Transverse colon (tissue), 4 donors: ENCODE results near the gene REV3L. TPM values are rescaled to one million over a fixed set of nuclear protein-coding genes. Genes with fewer than 3 reads are reported as not detected.

Source experiments
- DNase-seq: peaks from one replicate; pipeline ENCODE4 v3.0.0-alpha.2; 2019
- H3K27ac ChIP-seq, 4 donors: fragments of 200-600 bp; sonication (generic); 2 replicates each; pipeline ENCODE4 v1.5.1; 2016 to 2018; ENCODE audit warnings: inconsistent platforms in 4 of 4
- H3K27me3 ChIP-seq: fragments of 200-600 bp; sonication (generic); 2 replicates; pipeline ENCODE4 v1.5.1; 2017; ENCODE audit warnings: inconsistent platforms
- H3K36me3 ChIP-seq, 4 donors: fragments of 200-600 bp; sonication (generic); 2 replicates each; pipeline ENCODE4 v1.5.1; 2017 to 2019; ENCODE audit warnings: inconsistent platforms in 4 of 4
- H3K4me1 ChIP-seq, 4 donors: fragments of 200-600 bp; sonication (generic); 2 replicates each; pipeline ENCODE4 v1.5.1; 2017 to 2020; ENCODE audit warnings: inconsistent platforms in 4 of 4
- H3K4me3 ChIP-seq, 4 donors: fragments of 200-600 bp; sonication (generic); 1 replicate in 1 of 4; 2 replicates in 3 of 4; pipeline versions ENCODE4 v1.5.1 to v1.6.1; 2017 to 2019; ENCODE audit warnings: inconsistent platforms in 4 of 4
- H3K9me3 ChIP-seq, 2 donors: fragments of 200-600 bp; sonication (generic); 2 replicates each; pipeline ENCODE4 v1.5.1; 2017 to 2019; ENCODE audit warnings: inconsistent platforms in 2 of 2
- CTCF ChIP-seq, 5 experiments: fragments of 200-600 bp in 3 of 5; fragments of 450-650 bp in 2 of 5; sonication (generic) in 3 of 5; IDR thresholded peaks; 1 replicate in 2 of 5; 2 replicates in 3 of 5; pipeline ENCODE4 v1.5.1; 2016 to 2017; ENCODE audit warnings: antibody characterized with exemption in 5 of 5, inconsistent platforms in 3 of 5, mild to moderate bottlenecking in 2 of 5, moderate library complexity in 1 of 5
- EP300 ChIP-seq: sonication (generic); formaldehyde crosslinking; IDR thresholded peaks from one replicate; pipeline ENCODE4 v1.6.1; 2017; ENCODE audit warnings: antibody characterized with exemption, low read depth
- POLR2A ChIP-seq: fragments of 450-650 bp; IDR thresholded peaks from one replicate; pipeline ENCODE4 v1.6.1; 2016; ENCODE audit warnings: antibody characterized with exemption, mild to moderate bottlenecking, moderate library complexity
- POLR2AphosphoS5 ChIP-seq, 3 donors: sonication (generic); formaldehyde crosslinking; IDR thresholded peaks; one replicate each; pipeline ENCODE4 v1.6.1; 2016; ENCODE audit warnings: antibody characterized with exemption in 3 of 3
- WGBS, 2 donors: methylation state at CpG; one replicate each; pipeline ENCODE4 v1.1.5; 2018; ENCODE audit warnings: low coverage in 1 of 2; 5-methylcytosine and 5-hydroxymethylcytosine counted together
- in situ Hi-C, 4 donors: fragments of 200-750 bp; cut with MboI; loops; one replicate each; pipeline versions ENCODE4 v1.15.0 to v1.15.1; 2017; ENCODE audit warnings: low sequenced_read_pairs in 3 of 4, low pct_ligation_motif_present in 1 of 4, low pct_unique_long_range_greater_than_20kb in 1 of 4
- intact Hi-C: fragments of 100-400 bp; cut with DNase I; formaldehyde crosslinking; loops from one replicate; pipeline ENCODE4 v1.15.1; 2023; ENCODE audit warnings: low total_unique reads
- total RNA-seq, 4 donors: library from RNA; depleted of rRNA; stranded (reverse); fragments of >200 nt; gene quantifications; one replicate each; pipeline ENCODE4 v1.1.0, GENCODE V29; 2016

Gene REV3L
- total RNA-seq, 4 donors from 2014 or later = 24.7 to 256 (median 34.7) TPM

GRCh38 chr6:111356551-111356950, 126.5 kb downstream of the REV3L start:
- no peaks in the 10 kb centered on the region for H3K9me3 ChIP-seq
- no peak for DNase-seq
- peaks cover 0 to 26% (median 13%) of the 10 kb centered on the region in 4 donors for H3K36me3 ChIP-seq
- H3K4me3 ChIP-seq = no peak overlapping the region
- no peaks in the 10 kb centered on the region for H3K27me3 ChIP-seq
- intact Hi-C loops (no loop called here), in situ Hi-C loops (loop anchor here in 1 of 4 donors (25.0 kb wide), 1 partner anchor 281 kb away; no protein-coding TSS in a partner anchor)
- no peak for TF ChIP-seq EP300
- TF ChIP-seq POLR2A = no peak
- no peak for TF ChIP-seq CTCF (IDR thresholded peaks at IDR 0.05)
- TF ChIP-seq POLR2AphosphoS5 (IDR thresholded peaks at IDR 0.05) = no peak
- H3K4me1 ChIP-seq = peaks cover 0 to 7% (median 0%) of the 10 kb centered on the region in 4 donors
- no peak overlapping the region for H3K27ac ChIP-seq
- 75 to 90% methylated on average over 1 of the region's 1 CpG for WGBS, 2 donors

GRCh38 chr6:111354758-111355555, 128.1 kb downstream of the REV3L start:
- no peak for DNase-seq
- H3K4me1 ChIP-seq = peaks cover 0 to 7% (median 0%) of the 10 kb centered on the region in 4 donors
- no peak overlapping the region for H3K4me3 ChIP-seq
- TF ChIP-seq POLR2AphosphoS5 (IDR thresholded peaks at IDR 0.05) (no peak), POLR2A (no peak), CTCF (IDR thresholded peaks at IDR 0.05) (no peak), EP300 (no peak)
- intact Hi-C loops = no loop called here
- H3K9me3 ChIP-seq = no peaks in the 10 kb centered on the region
- WGBS, 2 donors = 83 to 87% methylated on average over 3 of the region's 3 CpGs
- peaks cover 0 to 40% (median 20%) of the 10 kb centered on the region in 4 donors for H3K36me3 ChIP-seq
- no peak overlapping the region for H3K27ac ChIP-seq
- H3K27me3 ChIP-seq = no peaks in the 10 kb centered on the region
- in situ Hi-C loops = loop anchor here in 1 of 4 donors (25.0 kb wide), 1 partner anchor 282 kb away; no protein-coding TSS in a partner anchor

- Histone ChIP-seq H3K27me3 (no peaks in the 10 kb centered on the region), H3K4me3 (no peak overlapping the region), H3K27ac (no peak overlapping the region), H3K4me1 (peaks cover 0 to 7% (median 0%) of the 10 kb centered on the region in 4 donors), H3K9me3 (no peaks in the 10 kb centered on the region), H3K36me3 (peaks cover 0 to 49% (median 20%) of the 10 kb centered on the region in 4 donors)
- DNase-seq = no peak
- in situ Hi-C loops = loop anchor here in 1 of 4 donors (25.0 kb wide), 1 partner anchor 283 kb away; no protein-coding TSS in a partner anchor
- intact Hi-C loops = no loop called here
- TF ChIP-seq POLR2A = no peak
- TF ChIP-seq POLR2AphosphoS5 (IDR thresholded peaks at IDR 0.05) = no peak
- no peak for TF ChIP-seq EP300
- WGBS, 2 donors = 87 to 92% methylated on average over 3 to 5 of the region's 5 CpGs
Observed at GRCh38 chr6:111353912-111354462, 129.0 kb downstream of the REV3L start.

DNA sequence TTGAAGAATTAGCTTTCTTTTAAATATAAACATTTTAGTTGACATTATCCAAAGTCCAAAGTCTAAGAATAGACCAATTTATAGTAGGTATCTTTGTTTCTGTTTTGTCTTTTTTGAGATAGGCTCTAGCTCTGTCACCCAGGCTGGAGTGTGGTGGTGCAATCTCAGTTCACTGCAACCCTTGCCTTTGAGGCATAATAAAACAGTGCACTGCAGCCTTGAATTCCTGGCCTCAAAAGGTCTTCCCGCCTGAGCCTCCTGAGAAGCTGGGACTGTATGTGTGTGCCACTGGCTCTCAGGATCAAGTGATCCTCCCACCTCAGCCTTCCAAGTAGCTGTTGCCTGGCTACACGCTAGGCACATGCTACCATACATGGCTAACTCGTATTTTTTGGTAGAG, 135.4 kb downstream of the REV3L start:
- 75 to 90% methylated on average over 2 to 3 of the region's 3 CpGs for WGBS, 2 donors
- no peak overlapping the region for H3K27ac ChIP-seq
- no peak for DNase-seq
- TF ChIP-seq EP300 (no peak), CTCF (IDR thresholded peaks at IDR 0.05) (no peak), POLR2AphosphoS5 (IDR thresholded peaks at IDR 0.05) (no peak), POLR2A (no peak)
- peaks cover 0 to 51% (median 21%) of the 10 kb centered on the region in 4 donors for H3K36me3 ChIP-seq
- intact Hi-C loops (no loop called here), in situ Hi-C loops (no loop called here)
- no peaks in the 10 kb centered on the region for H3K4me1 ChIP-seq
- no peak overlapping the region for H3K4me3 ChIP-seq
- no peaks in the 10 kb centered on the region for H3K9me3 ChIP-seq
- H3K27me3 ChIP-seq = no peaks in the 10 kb centered on the region
